H1 (cell line): ENCODE measurements around the gene CCNK. TPM values are rescaled to one million over a fixed set of nuclear protein-coding genes. Genes with fewer than 3 reads are reported as not detected.

Source experiments
- CBX8 ChIP-seq: fragments of 300-800, 300-1000 bp; sonication (generic); IDR thresholded peaks from 2 replicates; pipeline ENCODE4 v1.7.1; 2016; ENCODE audit warnings: low read depth, low read length, borderline replicate concordance
- GTF2F1 ChIP-seq: IDR thresholded peaks from 2 replicates; pipeline ENCODE4 v1.6.1; 2012; ENCODE audit warnings: low read depth, low read length, improper control_type of control experiment, borderline replicate concordance
- SAP30 ChIP-seq: fragments of 300-600 bp; sonication (generic); IDR thresholded peaks from 2 replicates; pipeline ENCODE4 v1.7.1; 2012; ENCODE audit warnings: low read length, moderate library complexity, mild to moderate bottlenecking, inconsistent platforms; ENCODE audit not compliant: insufficient read depth, insufficient replicate concordance
- polyA plus RNA-seq, 7 experiments: library from polyadenylated mRNA; depleted of rRNA in 3 of 7; stranded (reverse) in 5 of 7; unstranded in 2 of 7; fragments of >200 nt in 5 of 7; fragments of 200-250 nt in 2 of 7; gene quantifications; 1 replicate in 5 of 7; 2 replicates in 1 of 7; 4 replicates in 1 of 7; pipeline versions ENCODE4 v1.2.1 to v1.2.3, GENCODE V29; 2011 to 2013; ENCODE audit warnings: missing spikeins in 2 of 7, mixed read lengths in 2 of 7
- total RNA-seq: library from RNA; stranded (reverse); fragmentation: NEBNext Ultra II Directional; extraction: Animal tissue kit (Norgen Biotek cat#: 25700); gene quantifications from 2 replicates; pipeline ENCODE4 v1.2.1, GENCODE V29; 2021

CCNK gene
- total and polyA plus RNA-seq, 2 of the 8 experiments (the other 6 are each of a cell fraction or from before 2014, with no cell fraction given): 10.7 to 82.7 TPM

DNA sequence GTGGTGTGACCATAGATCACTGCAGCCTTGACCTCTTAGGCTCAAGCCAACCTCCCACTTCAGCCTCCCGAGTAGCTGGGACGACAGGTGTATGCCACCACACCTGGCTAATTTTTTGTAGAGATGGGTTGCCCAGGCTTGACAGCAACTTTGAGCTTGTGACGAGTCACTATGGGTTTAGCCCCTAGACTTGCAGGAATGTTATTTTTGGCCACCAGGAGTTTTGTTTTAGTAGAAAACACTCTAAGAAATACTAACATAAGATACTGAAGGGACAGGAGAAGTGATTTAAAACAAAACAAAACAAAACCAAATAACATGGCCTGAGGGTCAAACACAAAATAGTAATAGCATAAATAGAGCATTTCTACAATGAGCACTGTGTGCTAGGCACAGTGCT is 27.0 kb upstream of the CCNK start (continued):
- TF ChIP-seq CBX8 (no peak), GTF2F1 (no peak), SAP30 (no peak)
